ENCODE results near the gene HMGA1.

HMGA1 gene

GRCh38 chr6:34205916-34206315 is 30.8 kb upstream of the HMGA1 start:
- Histone ChIP-seq H2AFZ (ENCODE audit: low read depth) (no peak overlapping the region), H3K27me3 (ENCODE audit: insufficient read depth, low read depth) (no peaks in the 10 kb centered on the region), H3K4me3 (IDR thresholded peaks at IDR 0.05; ENCODE audit: insufficient read depth, low read depth, low read length) (no peak overlapping the region), H4K20me1 (ENCODE audit: insufficient read depth) (no peaks in the 10 kb centered on the region), H3K4me1 (ENCODE audit: low read depth, poor library complexity, severe bottlenecking) (no peaks in the 10 kb centered on the region), H3K36me3 (ENCODE audit: insufficient read depth) (no peaks in the 10 kb centered on the region), H3K79me2 (ENCODE audit: insufficient read depth, low read depth) (no peaks in the 10 kb centered on the region), H3K9ac (no peak overlapping the region), H3K4me2 (no peak overlapping the region), H3K27ac (no peak overlapping the region)
- TF ChIP-seq CTCF (conservative IDR thresholded peaks at IDR 0.05; ENCODE audit: low read depth, low read length), result no peak

DNA sequence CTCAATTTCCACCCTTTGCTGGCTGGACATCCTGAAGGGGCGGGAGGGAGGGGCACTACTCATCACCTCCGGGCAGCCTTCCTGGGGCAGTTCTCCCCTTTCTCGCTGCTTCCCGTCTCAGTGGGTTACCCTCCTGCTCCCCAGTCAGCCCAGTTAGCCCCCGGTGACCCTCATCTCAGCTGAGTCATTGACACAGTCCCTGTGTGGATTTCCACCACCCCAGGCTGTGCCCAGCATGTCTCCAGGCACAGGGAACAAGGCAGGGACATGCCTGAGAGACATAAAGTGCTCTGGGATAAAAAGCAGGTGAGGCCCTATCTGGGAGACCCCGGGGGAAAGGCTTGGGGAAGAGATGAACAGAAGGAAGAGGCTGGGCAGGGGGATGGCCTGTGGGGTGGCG is 29.9 kb upstream of the HMGA1 start:
- Histone ChIP-seq H3K4me2 (no peak overlapping the region), H3K27ac (no peak overlapping the region), H3K36me3 (ENCODE audit: insufficient read depth) (no peaks in the 10 kb centered on the region), H3K4me1 (ENCODE audit: low read depth, poor library complexity, severe bottlenecking) (no peaks in the 10 kb centered on the region), H3K27me3 (ENCODE audit: insufficient read depth, low read depth) (no peaks in the 10 kb centered on the region), H4K20me1 (ENCODE audit: insufficient read depth) (no peaks in the 10 kb centered on the region), H3K79me2 (ENCODE audit: insufficient read depth, low read depth) (no peaks in the 10 kb centered on the region), H3K4me3 (IDR thresholded peaks at IDR 0.05; ENCODE audit: insufficient read depth, low read depth, low read length) (no peak overlapping the region), H3K9ac (no peak overlapping the region), H2AFZ (ENCODE audit: low read depth) (no peak overlapping the region)
- TF ChIP-seq CTCF (conservative IDR thresholded peaks at IDR 0.05; ENCODE audit: low read depth, low read length), result no peak

GRCh38 chr6:34207695-34208443 is 28.8 kb upstream of the HMGA1 start:
- H3K9ac ChIP-seq, result no peak overlapping the region
- H3K4me3 ChIP-seq (IDR thresholded peaks at IDR 0.05; ENCODE audit: insufficient read depth, low read depth, low read length), result no peak overlapping the region
- no peaks in the 10 kb centered on the region for H3K79me2 ChIP-seq (ENCODE audit: insufficient read depth, low read depth)
- no peaks in the 10 kb centered on the region for H3K36me3 ChIP-seq (ENCODE audit: insufficient read depth)
- H3K27ac ChIP-seq, result no peak overlapping the region
- H3K4me1 ChIP-seq (ENCODE audit: low read depth, poor library complexity, severe bottlenecking), result no peaks in the 10 kb centered on the region
- H4K20me1 ChIP-seq (ENCODE audit: insufficient read depth), result no peaks in the 10 kb centered on the region
- H3K27me3 ChIP-seq (ENCODE audit: insufficient read depth, low read depth), result no peaks in the 10 kb centered on the region
- H2AFZ ChIP-seq (ENCODE audit: low read depth), result no peak overlapping the region
- no peak for TF ChIP-seq CTCF (conservative IDR thresholded peaks at IDR 0.05; ENCODE audit: low read depth, low read length)
- H3K4me2 ChIP-seq, result no peak overlapping the region

GRCh38 chr6:34213772-34214171 is 22.9 kb upstream of the HMGA1 start:
- TF ChIP-seq CTCF (conservative IDR thresholded peaks at IDR 0.05; ENCODE audit: low read depth, low read length), result no peak
- H2AFZ ChIP-seq (ENCODE audit: low read depth), result no peak overlapping the region
- no peaks in the 10 kb centered on the region for H3K79me2 ChIP-seq (ENCODE audit: insufficient read depth, low read depth)
- no peaks in the 10 kb centered on the region for H3K4me1 ChIP-seq (ENCODE audit: low read depth, poor library complexity, severe bottlenecking)
- H3K27me3 ChIP-seq (ENCODE audit: insufficient read depth, low read depth), result no peaks in the 10 kb centered on the region
- no peaks in the 10 kb centered on the region for H3K36me3 ChIP-seq (ENCODE audit: insufficient read depth)
- H4K20me1 ChIP-seq (ENCODE audit: insufficient read depth), result no peaks in the 10 kb centered on the region
- no peak overlapping the region for H3K4me3 ChIP-seq (IDR thresholded peaks at IDR 0.05; ENCODE audit: insufficient read depth, low read depth, low read length)
- no peak overlapping the region for H3K27ac ChIP-seq
- no peak overlapping the region for H3K4me2 ChIP-seq
- H3K9ac ChIP-seq, result no peak overlapping the region

Data from KMS-11 (cell line).